Gastrocnemius medialis (tissue), 4 donors: ENCODE measurements around the gene ATP7B. TPM values are rescaled to one million over a fixed set of nuclear protein-coding genes. Genes with fewer than 3 reads are reported as not detected.

Source experiments
- ATAC-seq, 2 donors: fragments of 150-250 bp; one replicate each; pipeline ENCODE4 v1.9.1; 2016
- DNase-seq, 2 donors: peaks; one replicate each; pipeline ENCODE4 v3.0.0-alpha.2; 2019
- H3K27ac ChIP-seq, 4 donors: fragments of 200-600 bp; sonication (generic); 1 replicate in 1 of 4; 2 replicates in 3 of 4; pipeline ENCODE4 v1.5.1; 2016 to 2018; ENCODE audit warnings: mild to moderate bottlenecking in 2 of 4, moderate library complexity in 1 of 4
- H3K27me3 ChIP-seq, 3 donors: fragments of 200-600 bp; sonication (generic) in 2 of 3; 1 replicate in 1 of 3; 2 replicates in 2 of 3; pipeline versions ENCODE4 v1.5.1 to v1.6.0; 2016 to 2019; ENCODE audit warnings: mild to moderate bottlenecking in 1 of 3, moderate library complexity in 1 of 3
- H3K36me3 ChIP-seq, 2 donors: fragments of 200-600 bp; sonication (generic) in 1 of 2; one replicate each; pipeline ENCODE4 v1.5.1; 2017 to 2018
- H3K4me1 ChIP-seq, 2 donors: fragments of 200-600 bp; sonication (generic) in 1 of 2; one replicate each; pipeline ENCODE4 v1.5.1; 2016 to 2017; ENCODE audit warnings: mild to moderate bottlenecking in 2 of 2
- H3K4me3 ChIP-seq, 4 donors: fragments of 200-600 bp; sonication (generic) in 3 of 4; 1 replicate in 1 of 4; 2 replicates in 3 of 4; pipeline ENCODE4 v1.5.1; 2016 to 2019; ENCODE audit warnings: mild to moderate bottlenecking in 2 of 4
- H3K9me3 ChIP-seq, 3 donors: fragments of 200-600 bp; sonication (generic) in 2 of 3; 1 replicate in 1 of 3; 2 replicates in 2 of 3; pipeline ENCODE4 v1.5.1; 2016 to 2019
- CTCF ChIP-seq, 5 experiments: fragments of 450-650 bp in 3 of 5; fragments of 200-600 bp in 2 of 5; sonication (generic) in 2 of 5; IDR thresholded peaks in 4 of 5; conservative IDR thresholded peaks in 1 of 5; 1 replicate in 4 of 5; 2 replicates in 1 of 5; pipeline ENCODE4 v1.5.1; 2016 to 2019; ENCODE audit warnings: antibody characterized with exemption in 5 of 5, mild to moderate bottlenecking in 3 of 5, moderate library complexity in 3 of 5
- POLR2A ChIP-seq, 2 donors: fragments of 450-650 bp; IDR thresholded peaks; one replicate each; pipeline ENCODE4 v1.6.1; 2017; ENCODE audit warnings: antibody characterized with exemption in 2 of 2, mild to moderate bottlenecking in 2 of 2, moderate library complexity in 2 of 2
- in situ Hi-C, 4 donors: fragments of 200-750 bp; cut with MboI; loops; one replicate each; pipeline versions ENCODE4 v1.15.0 to v1.8.0; 2017; ENCODE audit warnings: low sequenced_read_pairs in 4 of 4
- intact Hi-C: fragments of 100-400 bp; cut with DNase I; formaldehyde crosslinking; loops from one replicate; pipeline ENCODE4 v1.15.1; 2023; ENCODE audit warnings: low total_unique reads
- total RNA-seq, 4 donors: library from RNA; depleted of rRNA; stranded (reverse); fragments of >200 nt; gene quantifications; one replicate each; pipeline versions ENCODE4 v1.1.0 to v1.2.3, GENCODE V29; 2016

The ATP7B gene
- total RNA-seq, 4 donors from 2014 or later, result 1.6 to 3.3 (median 2.6) TPM

GRCh38 chr13:51907040-51907732 is 104.1 kb downstream of the ATP7B start:
- intact Hi-C loops (no loop called here), in situ Hi-C loops (no loop called here)
- H3K27me3 ChIP-seq, result no peaks in the 10 kb centered on the region
- H3K27ac ChIP-seq, result no peak overlapping the region
- ATAC-seq (no peak), DNase-seq (no peak)
- no peak for TF ChIP-seq CTCF (IDR thresholded peaks at IDR 0.05 in 4 of 5, conservative IDR thresholded peaks at IDR 0.05 in 1 of 5)
- no peak for TF ChIP-seq POLR2A (IDR thresholded peaks at IDR 0.05)
- no peak overlapping the region for H3K4me3 ChIP-seq
- H3K36me3 ChIP-seq, result no peaks in the 10 kb centered on the region
- H3K9me3 ChIP-seq, result no peaks in the 10 kb centered on the region
- H3K4me1 ChIP-seq, result no peaks in the 10 kb centered on the region

- intact Hi-C loops, result no loop called here
- Histone ChIP-seq H3K27ac (no peak overlapping the region), H3K36me3 (no peaks in the 10 kb centered on the region), H3K27me3 (no peaks in the 10 kb centered on the region), H3K4me1 (no peaks in the 10 kb centered on the region), H3K9me3 (no peaks in the 10 kb centered on the region), H3K4me3 (no peak overlapping the region)
- in situ Hi-C loops, result no loop called here
- DNase-seq (no peak), ATAC-seq (no peak)
- no peak for TF ChIP-seq POLR2A (IDR thresholded peaks at IDR 0.05)
- no peak for TF ChIP-seq CTCF (IDR thresholded peaks at IDR 0.05 in 4 of 5, conservative IDR thresholded peaks at IDR 0.05 in 1 of 5)
Measured at GRCh38 chr13:51906581-51906980, 104.7 kb downstream of the ATP7B start.

- H3K4me1 ChIP-seq, result no peaks in the 10 kb centered on the region
- ATAC-seq (no peak), DNase-seq (no peak)
- H3K27me3 ChIP-seq, result no peaks in the 10 kb centered on the region
- in situ Hi-C loops (no loop called here), intact Hi-C loops (no loop called here)
- TF ChIP-seq POLR2A (IDR thresholded peaks at IDR 0.05) (no peak), CTCF (IDR thresholded peaks at IDR 0.05 in 4 of 5, conservative IDR thresholded peaks at IDR 0.05 in 1 of 5) (no peak)
- H3K4me3 ChIP-seq, result no peak overlapping the region
- H3K9me3 ChIP-seq, result no peaks in the 10 kb centered on the region
- no peaks in the 10 kb centered on the region for H3K36me3 ChIP-seq
- no peak overlapping the region for H3K27ac ChIP-seq
Measured at GRCh38 chr13:51905787-51906186, 105.5 kb downstream of the ATP7B start.

- TF ChIP-seq POLR2A (IDR thresholded peaks at IDR 0.05) (no peak), CTCF (IDR thresholded peaks at IDR 0.05 in 4 of 5, conservative IDR thresholded peaks at IDR 0.05 in 1 of 5) (no peak)
- no peaks in the 10 kb centered on the region for H3K4me1 ChIP-seq
- in situ Hi-C loops, result no loop called here
- H3K27ac ChIP-seq, result no peak overlapping the region
- H3K36me3 ChIP-seq, result no peaks in the 10 kb centered on the region
- H3K9me3 ChIP-seq, result no peaks in the 10 kb centered on the region
- intact Hi-C loops, result no loop called here
- DNase-seq (no peak), ATAC-seq (no peak)
- no peak overlapping the region for H3K4me3 ChIP-seq
- no peaks in the 10 kb centered on the region for H3K27me3 ChIP-seq
Measured at GRCh38 chr13:51902776-51903175, 108.5 kb downstream of the ATP7B start.

GRCh38 chr13:51900471-51900870 is 110.8 kb downstream of the ATP7B start:
- Histone ChIP-seq H3K9me3 (no peaks in the 10 kb centered on the region), H3K4me1 (no peaks in the 10 kb centered on the region), H3K27ac (no peak overlapping the region), H3K4me3 (no peak overlapping the region), H3K27me3 (no peaks in the 10 kb centered on the region), H3K36me3 (no peaks in the 10 kb centered on the region)
- ATAC-seq (no peak), DNase-seq (no peak)
- no peak for TF ChIP-seq POLR2A (IDR thresholded peaks at IDR 0.05)
- TF ChIP-seq CTCF (IDR thresholded peaks at IDR 0.05 in 4 of 5, conservative IDR thresholded peaks at IDR 0.05 in 1 of 5), result no peak
- in situ Hi-C loops, result no loop called here
- intact Hi-C loops, result no loop called here
